ENCODE data around the gene CFL2. TPM values are rescaled to one million over a fixed set of nuclear protein-coding genes. Genes with fewer than 3 reads are reported as not detected.

Gene CFL2
- total RNA-seq, 1 experiment from 2014 or later = 13.9 TPM

GRCh38 chr14:34671716-34672115 lies 42.7 kb downstream of the CFL2 start:
- no peak overlapping the region for H3K9ac ChIP-seq (ENCODE audit: extremely low read depth, insufficient read length, low read length)
- no peak overlapping the region for H3K27ac ChIP-seq (ENCODE audit: insufficient read length, low read depth, low read length)
- H3K4me3 Mint-ChIP-seq = no peak overlapping the region
- H2BK120ac ChIP-seq (ENCODE audit: low read depth, low read length, poor library complexity, severe bottlenecking) = no peak overlapping the region
- H3K23ac ChIP-seq (ENCODE audit: insufficient read length, low read depth, low read length) = no peak overlapping the region
- no peaks in the 10 kb centered on the region for H3K79me1 ChIP-seq (ENCODE audit: insufficient read depth, low read depth, low read length, poor library complexity, severe bottlenecking)
- no peak overlapping the region for H2BK5ac ChIP-seq (ENCODE audit: insufficient read length, low read length)
- no peak overlapping the region for H3K14ac ChIP-seq (ENCODE audit: insufficient read depth, low read length)
- H2AK5ac ChIP-seq (ENCODE audit: insufficient read length, low read length) = no peak overlapping the region
- no peak overlapping the region for H2AFZ ChIP-seq (ENCODE audit: low read length)
- H3K4ac ChIP-seq (ENCODE audit: low read depth, low read length) = no peak overlapping the region
- no peaks in the 10 kb centered on the region for H4K20me1 ChIP-seq (ENCODE audit: control insufficient read depth, insufficient read depth, insufficient read length)
- no peaks in the 10 kb centered on the region for H3K9me3 ChIP-seq (ENCODE audit: control insufficient read depth, low read depth, low read length)
- H3K18ac ChIP-seq (ENCODE audit: insufficient read length, low read depth, low read length) = no peak overlapping the region
- H3K4me1 Mint-ChIP-seq = 0 out of 4 replicates have a peak, but pooled peaks cover 0 to 3% of the 10 kb centered on the region in 2 experiments
- TF ChIP-seq CTCF (conservative IDR thresholded peaks at IDR 0.05) = no peak
- no peak overlapping the region for H3K4me2 ChIP-seq (ENCODE audit: insufficient read depth, insufficient read length, low read length)
- H3K4me1 ChIP-seq (ENCODE audit: insufficient read depth, low read length) = no peaks in the 10 kb centered on the region
- no peak overlapping the region for H4K8ac ChIP-seq (replicated peaks; ENCODE audit: insufficient read length, low read depth, low read length)
- H2BK20ac ChIP-seq (ENCODE audit: low read depth, low read length, poor library complexity, severe bottlenecking) = no peak overlapping the region
- no CpG with 5 or more reads among the region's 6 CpGs for WGBS (ENCODE audit: extremely low coverage, insufficient read length, low lambda C conversion rate)
- peaks cover 1% of the 10 kb centered on the region; the same call in 1 of the 2 replicates for H3K27me3 Mint-ChIP-seq (ENCODE audit: low read depth)
- no peaks in the 10 kb centered on the region for H3K23me2 ChIP-seq (ENCODE audit: insufficient read length, low read depth, low read length, poor library complexity, severe bottlenecking)
- H3K36me3 Mint-ChIP-seq (ENCODE audit: insufficient read depth in 1 of 3, low read depth in 3 of 3) = peaks cover 0 to 4% (median 0%) of the 10 kb centered on the region in 3 experiments; a peak in 1 of 7 replicates
- H3K9me3 Mint-ChIP-seq = no peaks in the 10 kb centered on the region; a peak in 1 of 5 replicates
- H2BK15ac ChIP-seq (ENCODE audit: low read depth, low read length) = no peak overlapping the region
- no peak overlapping the region for H3K56ac ChIP-seq (ENCODE audit: insufficient read length, low read depth, low read length)
- no peak overlapping the region for H4K5ac ChIP-seq (ENCODE audit: insufficient read length, low read depth, low read length)
- no peak overlapping the region for H3T11ph ChIP-seq (ENCODE audit: low read length)
- no peak for DNase-seq
- no peak overlapping the region for H4K91ac ChIP-seq (ENCODE audit: insufficient read length, low read depth, low read length)
- H3K27ac Mint-ChIP-seq = no peak overlapping the region
- H3K79me2 ChIP-seq (ENCODE audit: insufficient read depth, low read length) = no peaks in the 10 kb centered on the region
- H2BK12ac ChIP-seq (ENCODE audit: insufficient read length, low read depth, low read length) = no peak overlapping the region
- no peaks in the 10 kb centered on the region for H3K27me3 ChIP-seq (ENCODE audit: insufficient read depth, low read length)

Measured in H9 (cell line).